Stimulated activated naive CD4-positive, alpha-beta T cell treated with Interleukin-2 at 50 U/mL for 16 hours (primary cell): ENCODE measurements around the gene ATP5F1E.
"Not testable (repeated sequence)": the region's sequence is repeated elsewhere in the genome, so short reads cannot be mapped to it uniquely, and the experiment has no call there.

Source experiments
- DNase-seq: peaks from one replicate; lab custom pipeline; 2025; lab: John Stamatoyannopoulos, UW

ATP5F1E gene

DNA sequence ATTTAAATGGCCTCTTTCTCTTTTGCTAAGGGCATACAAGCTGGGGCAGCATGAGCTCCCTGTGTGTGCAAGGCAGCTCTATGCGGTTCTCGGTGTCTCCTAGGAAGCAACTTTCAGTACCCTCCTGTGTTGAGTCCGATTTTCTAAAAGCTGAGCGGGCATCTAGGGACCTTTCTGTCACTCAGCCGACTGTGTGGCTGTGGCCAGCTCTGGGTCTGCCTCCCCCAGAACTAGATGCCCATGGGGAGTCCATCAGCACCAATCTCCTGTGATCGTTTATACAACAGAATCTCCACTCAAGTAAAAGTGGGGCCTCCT lies 43.6 kb downstream of the ATP5F1E start:
- DNase-seq = no peak

DNA sequence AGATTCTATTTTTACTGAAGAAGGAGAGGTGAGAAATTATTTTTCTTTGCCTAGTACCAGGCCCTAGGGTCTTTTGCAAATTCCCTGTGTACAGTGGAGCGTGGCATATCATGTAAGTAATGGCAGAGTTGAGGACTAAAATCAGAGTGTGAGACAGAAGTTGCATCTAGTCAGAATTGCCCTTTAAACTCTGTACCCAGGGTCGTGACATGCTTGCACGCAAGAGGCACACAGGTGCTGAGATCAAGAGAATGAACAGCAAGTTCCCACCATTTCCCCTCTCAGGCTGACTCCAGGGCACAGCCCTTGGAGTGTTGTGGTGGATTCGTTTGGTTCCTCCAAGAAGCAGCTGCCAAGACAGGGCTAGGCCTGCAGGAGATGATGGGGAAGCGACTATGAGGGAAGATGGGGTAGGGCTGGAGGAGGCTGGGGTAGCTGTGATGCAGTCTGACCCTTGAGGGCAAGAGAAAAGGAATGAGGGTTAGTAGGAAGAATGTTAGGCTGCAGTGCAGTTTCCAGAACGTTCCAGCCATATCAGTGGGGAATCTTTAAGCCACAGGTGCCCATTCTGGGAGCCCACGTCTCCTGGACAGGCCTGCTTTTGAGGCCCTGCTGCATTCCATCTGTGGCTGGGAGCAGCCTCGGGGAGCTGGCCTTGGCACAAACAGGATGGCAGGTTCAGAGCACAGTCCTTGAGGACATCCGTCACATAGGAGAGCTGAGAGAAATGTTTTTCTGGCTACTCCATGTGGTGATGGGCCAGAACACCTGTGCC lies 44.2 kb downstream of the ATP5F1E start:
- DNase-seq = no peak

DNA sequence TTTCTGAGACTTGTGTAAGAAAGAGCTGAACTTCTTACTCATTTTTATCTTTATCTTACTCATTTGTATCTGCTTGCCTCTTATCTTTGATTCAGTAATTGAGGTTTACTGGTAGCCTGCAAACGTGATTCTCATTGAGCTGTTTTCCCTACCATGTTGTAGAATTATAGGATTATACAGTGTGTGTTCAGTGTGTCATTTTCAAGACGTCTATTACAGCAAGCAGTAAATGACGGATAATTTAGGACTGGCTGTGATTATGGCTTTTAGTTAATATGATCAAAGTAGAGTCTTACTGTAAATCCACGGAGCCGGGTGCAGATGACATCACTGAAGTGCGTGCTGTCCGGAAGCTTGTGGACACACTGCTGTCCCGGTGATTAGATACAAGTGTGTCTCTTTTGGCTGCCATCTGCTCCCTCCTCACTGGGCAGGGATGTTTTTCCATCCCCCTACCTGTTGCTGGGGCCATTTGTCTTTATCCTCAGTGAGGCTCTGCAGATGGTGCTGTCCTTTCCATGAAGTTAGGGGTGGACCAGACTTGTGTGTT lies 45.1 kb downstream of the ATP5F1E start:
- DNase-seq = no peak

DNA sequence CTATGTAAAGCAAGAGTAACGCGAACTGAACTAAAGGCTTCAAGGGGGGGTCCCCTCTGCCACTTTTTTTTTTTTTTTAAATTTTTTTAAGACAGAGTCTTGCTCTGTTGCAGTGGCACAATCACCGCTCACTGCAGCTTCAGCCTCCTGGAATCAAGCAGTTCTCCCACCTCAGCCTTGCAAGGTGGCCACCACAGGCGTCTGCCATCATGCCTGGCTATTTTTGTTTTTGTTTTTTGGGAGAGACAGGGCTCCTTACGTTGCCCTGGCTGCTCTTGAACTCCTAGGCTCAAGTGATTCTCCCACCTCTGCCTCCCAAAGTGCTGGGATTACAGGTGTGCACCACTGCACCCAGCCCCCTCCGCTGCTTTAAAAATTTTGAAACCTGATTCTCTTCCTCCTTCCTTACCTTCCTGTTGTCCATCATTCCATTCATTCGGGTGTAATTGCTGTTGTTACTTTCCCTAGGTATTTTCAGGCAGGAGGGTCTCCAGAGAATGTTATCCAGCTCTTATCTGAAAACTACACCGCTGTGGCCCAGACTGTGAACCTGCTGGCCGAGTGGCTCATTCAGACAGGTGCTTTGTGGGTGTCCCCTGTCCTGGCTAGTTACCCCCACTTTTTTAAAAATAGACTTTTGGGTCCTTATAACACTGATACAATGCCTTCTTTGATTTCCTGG lies 45.7 kb downstream of the ATP5F1E start:
- DNase-seq = no peak

DNA sequence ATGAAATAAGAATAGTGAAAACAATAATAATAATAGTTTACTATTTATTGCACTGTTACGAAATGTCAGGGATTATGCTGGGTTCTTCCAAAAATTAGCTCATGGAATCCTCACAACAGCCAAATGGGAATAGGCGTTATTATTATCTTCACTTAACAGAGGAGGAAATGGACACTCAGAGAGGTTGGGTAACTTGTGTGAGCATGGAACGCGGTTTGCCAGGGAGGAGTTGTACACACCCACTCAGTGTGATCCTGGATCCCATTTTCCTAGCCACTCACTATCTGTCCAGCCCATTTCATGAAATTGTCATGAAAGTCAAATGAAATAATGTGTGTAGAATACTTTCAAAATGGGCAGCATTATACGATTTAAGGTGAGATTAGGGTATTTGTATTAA lies 46.5 kb downstream of the ATP5F1E start:
- DNase-seq = no peak

DNA sequence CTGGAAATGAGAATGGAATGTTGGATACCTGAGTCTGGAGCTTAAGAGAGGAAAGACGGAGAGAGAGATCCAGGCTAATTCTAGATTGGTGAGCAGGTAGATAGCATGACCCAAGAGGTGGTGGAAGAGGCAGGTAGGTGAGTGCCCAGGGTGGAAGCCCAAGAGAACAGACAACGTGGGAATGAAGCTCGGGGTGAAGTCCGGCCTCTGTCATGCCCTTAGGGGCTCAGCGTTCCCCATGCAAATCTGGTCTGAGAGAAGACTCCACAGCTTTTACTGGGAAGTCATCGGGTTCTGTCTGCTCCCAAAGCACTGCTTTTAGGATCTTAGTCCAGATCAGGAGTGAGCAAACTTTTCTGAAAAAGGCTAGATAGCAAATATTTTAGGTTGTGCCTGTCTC lies 47.4 kb downstream of the ATP5F1E start:
- no peak for DNase-seq

DNA sequence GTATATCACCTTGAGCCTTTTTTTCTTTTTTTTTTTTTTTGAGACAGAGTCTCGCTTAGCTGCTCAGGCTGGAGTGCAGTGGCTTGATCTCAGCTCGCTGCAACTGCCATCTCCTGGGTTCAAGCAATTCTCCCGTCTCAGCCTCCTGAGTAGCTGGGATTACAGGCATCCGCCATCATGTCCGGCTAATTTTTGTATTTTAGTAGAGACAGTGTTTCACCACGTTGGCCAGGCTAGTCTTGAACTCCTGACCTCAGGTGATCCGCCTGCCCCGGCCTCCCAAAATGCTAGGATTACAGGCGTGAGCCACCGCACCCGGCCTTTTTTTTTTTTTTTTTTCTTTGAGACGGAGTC lies 49.0 kb downstream of the ATP5F1E start:
- DNase-seq = not testable (repeated sequence)

DNA sequence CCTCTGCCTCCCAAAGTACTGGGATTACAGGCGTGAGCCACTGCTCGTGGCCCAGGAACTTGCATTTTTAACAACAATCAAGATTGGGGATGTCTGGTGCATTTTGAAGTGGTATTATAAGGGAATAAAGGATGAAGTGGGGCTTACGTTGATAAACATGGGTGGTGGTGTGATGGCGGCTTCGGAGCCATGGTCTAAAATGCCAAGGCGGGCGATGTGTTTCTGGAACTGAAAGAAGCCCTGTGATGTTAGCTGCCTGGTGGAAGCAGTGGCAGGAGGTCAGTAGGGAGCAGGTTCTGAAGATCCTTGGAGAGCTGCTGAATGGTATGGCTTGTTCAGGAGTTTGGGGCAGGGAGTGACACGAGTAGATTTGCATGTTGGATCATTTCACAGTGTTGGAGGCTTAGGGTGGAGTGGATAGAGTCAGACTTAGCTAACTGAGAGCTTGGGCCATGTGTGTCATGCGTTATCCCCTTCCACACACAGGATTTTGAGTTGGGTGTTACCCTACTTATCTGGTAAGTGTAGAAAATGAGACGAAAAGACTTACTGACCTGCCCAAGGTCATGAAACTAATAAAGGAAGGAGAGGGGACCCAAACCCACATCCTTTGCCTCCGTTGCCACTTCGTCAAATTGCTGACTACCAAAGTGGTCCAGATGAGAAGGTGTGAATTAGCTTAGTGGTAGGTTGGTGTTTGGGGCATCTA lies 49.6 kb downstream of the ATP5F1E start:
- DNase-seq = no peak

DNA sequence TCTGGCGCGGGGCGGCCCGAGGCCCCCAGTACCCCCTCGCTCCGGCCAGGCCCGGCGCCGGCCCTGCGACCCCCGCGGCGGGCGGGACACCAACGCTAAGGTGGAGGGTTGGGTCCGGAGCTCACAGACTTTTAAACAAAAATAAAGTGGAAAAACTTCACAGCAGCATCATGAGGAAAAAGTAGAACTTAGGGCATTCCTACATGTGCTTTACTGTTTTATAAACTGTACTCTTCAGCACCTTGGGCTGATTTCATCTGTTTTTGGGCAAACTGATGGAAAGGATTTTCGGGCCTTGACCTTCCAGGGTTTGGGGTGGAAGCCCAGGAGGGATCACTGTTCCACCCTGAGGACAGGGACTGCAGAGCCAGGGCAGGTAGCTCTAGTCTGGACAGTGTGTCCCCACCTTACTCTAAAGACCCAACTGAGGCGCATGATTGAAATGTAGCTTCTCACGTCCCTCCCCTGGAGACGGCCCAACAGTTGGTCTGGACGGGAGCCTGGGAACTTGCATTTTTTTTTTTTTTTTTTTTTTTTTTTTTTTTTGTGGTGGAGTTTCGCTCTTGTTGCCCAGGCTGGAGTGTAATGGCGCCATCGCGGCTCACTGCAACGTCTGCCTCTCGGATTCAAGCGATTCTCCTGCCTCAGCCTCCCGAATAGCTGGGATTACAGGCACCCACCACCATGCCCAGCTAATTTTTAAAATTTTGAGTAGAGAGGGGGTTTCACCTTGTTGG lies 50.3 kb downstream of the ATP5F1E start:
- no peak for DNase-seq

DNA sequence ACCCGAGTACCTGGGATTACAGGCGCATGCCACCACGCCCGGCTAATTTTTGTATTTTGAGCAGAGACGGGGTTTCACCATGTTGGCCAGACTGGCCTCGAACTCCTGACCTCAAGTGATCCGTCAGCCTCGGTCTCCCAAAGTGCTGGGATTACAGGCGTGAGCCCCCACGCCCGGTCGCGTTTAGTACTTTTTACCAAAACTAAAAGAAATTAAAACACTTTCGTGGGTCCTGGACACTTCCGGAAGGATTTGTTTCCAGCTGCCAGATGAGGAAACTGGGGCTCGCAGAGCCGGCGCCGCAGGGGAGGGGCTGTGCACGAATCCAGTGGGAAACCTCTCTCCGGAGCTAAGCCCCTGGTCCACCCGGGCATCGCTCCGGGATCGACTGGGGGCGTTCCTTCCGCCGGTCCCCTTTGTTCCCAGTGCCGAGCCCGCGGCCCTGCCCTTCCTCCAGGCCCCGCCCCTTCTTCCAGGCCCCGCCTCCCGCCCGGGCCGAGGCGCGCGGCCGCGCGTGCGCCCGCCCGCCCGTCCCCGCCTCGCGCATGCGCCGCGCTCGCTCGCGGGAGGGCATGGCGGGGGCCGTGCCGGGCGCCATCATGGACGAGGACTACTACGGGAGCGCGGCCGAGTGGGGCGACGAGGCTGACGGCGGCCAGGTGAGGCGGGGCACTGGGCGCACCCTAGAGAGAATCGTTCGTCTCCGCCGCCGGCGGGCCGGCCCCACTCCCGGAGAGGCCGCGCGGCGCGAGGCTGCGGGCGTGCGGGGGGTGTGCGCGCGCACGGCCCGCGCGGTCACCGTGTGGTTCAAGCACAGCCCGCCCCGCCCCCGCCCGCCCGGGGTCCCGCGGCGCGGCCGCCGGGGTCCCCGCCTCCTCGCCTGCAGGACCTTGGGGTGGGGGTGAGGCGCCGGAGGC lies 51.2 kb downstream of the ATP5F1E start, which contains the start of gene NELFCD:
Gene NELFCD (plus strand): TSS at position 546 of the 917 bp plus-strand sequence. CDS start 54 bp downstream, at position 600.
- DNase-seq = peak; percentile 80

DNA sequence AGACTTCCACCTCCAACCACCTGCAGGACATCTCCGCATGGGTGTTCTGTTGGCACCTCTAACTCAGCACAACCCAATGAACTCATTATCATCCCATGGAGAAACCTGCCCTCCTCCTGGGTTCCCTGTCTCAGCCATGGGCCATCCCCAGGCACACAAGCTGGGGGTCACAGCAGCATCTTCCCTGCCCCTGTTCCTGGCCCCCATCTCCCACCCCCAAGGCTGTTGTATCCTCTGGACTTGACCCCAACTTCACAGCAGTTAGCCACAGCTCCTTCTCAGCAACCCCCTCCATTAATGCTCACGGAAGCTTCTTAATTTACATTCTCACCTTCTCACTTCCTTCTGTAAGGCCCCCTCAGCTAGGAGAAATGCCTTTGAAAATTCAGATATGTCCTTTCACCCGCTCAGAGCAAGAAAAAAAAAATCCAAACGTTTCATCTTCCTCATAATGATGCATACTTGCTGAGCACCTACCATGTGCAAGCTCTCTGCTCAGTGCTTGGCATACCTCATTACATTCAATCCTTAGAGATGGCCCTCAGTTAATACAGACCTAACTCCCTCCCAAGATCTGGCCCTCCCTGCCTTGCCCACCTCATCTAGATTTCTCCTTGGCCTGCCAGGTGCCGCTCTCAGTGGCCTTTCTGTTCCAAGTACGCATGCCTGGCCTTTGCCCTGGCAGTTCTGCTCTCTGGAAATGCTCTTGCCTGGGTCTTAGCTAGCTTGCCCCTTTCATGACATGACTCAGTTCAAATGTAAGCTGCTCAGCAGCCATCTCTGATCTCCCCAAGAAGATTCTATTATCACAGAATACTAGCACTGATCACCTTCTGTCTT lies 53.6 kb downstream of the ATP5F1E start:
- DNase-seq = no peak

DNA sequence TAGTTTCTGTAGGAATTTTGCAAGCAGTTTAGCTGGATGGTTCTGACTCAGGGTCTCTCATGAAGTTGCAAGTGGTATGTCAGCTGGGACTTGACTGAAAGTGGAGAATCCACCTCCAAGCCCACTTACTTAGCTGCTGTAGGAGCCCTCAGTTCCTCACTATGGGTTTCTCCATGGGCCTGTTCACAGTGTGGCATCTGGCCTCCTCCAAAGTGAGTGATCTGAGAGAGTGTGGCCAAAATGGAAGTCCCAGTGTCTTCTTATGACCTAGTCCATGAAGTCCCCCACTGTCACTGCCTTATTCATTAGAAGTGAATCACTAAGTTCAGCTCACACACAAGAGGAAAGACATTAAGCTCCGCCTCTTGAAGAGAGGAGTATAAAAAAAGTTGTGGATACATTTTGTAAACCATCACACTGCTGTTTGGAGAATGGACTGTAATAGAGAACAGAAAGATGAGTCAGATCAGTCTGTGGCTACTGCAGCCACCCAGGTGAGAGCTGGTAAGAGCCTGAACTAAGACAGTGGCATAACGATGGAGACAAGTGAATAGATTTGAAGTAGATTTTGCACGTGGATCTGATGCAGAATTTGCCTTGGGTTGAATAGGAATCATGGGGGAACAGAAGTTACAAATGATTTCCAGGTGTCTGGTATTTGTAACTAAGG lies 55.9 kb downstream of the ATP5F1E start:
- no peak for DNase-seq
